Transverse colon (tissue), 4 donors: ENCODE measurements around the gene CD177.

Experiments used
- POLR2A ChIP-seq: fragments of 450-650 bp; IDR thresholded peaks from one replicate; pipeline ENCODE4 v1.6.1; 2016; ENCODE audit warnings: antibody characterized with exemption, mild to moderate bottlenecking, moderate library complexity
- POLR2AphosphoS5 ChIP-seq, 3 donors: sonication (generic); formaldehyde crosslinking; IDR thresholded peaks; one replicate each; pipeline ENCODE4 v1.6.1; 2016; ENCODE audit warnings: antibody characterized with exemption in 3 of 3
- TF ChIP-seq, protein P1 (sequence below), 5 experiments: fragments of 200-600 bp in 3 of 5; fragments of 450-650 bp in 2 of 5; sonication (generic) in 3 of 5; IDR thresholded peaks; 1 replicate in 2 of 5; 2 replicates in 3 of 5; pipeline ENCODE4 v1.5.1; 2016 to 2017; ENCODE audit warnings: antibody characterized with exemption in 5 of 5, inconsistent platforms in 3 of 5, mild to moderate bottlenecking in 2 of 5, moderate library complexity in 1 of 5

GRCh38 chr19:43395561-43395960, 42.1 kb downstream of the CD177 start:
- TF ChIP-seq, protein P1, sequence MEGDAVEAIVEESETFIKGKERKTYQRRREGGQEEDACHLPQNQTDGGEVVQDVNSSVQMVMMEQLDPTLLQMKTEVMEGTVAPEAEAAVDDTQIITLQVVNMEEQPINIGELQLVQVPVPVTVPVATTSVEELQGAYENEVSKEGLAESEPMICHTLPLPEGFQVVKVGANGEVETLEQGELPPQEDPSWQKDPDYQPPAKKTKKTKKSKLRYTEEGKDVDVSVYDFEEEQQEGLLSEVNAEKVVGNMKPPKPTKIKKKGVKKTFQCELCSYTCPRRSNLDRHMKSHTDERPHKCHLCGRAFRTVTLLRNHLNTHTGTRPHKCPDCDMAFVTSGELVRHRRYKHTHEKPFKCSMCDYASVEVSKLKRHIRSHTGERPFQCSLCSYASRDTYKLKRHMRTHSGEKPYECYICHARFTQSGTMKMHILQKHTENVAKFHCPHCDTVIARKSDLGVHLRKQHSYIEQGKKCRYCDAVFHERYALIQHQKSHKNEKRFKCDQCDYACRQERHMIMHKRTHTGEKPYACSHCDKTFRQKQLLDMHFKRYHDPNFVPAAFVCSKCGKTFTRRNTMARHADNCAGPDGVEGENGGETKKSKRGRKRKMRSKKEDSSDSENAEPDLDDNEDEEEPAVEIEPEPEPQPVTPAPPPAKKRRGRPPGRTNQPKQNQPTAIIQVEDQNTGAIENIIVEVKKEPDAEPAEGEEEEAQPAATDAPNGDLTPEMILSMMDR (IDR thresholded peaks at IDR 0.05), result no peak
- TF ChIP-seq POLR2A (no peak), POLR2AphosphoS5 (IDR thresholded peaks at IDR 0.05) (peak in 1 of 3 donors; percentile 31)
